ENCODE results near the gene ERCC6. TPM values are rescaled to one million over a fixed set of nuclear protein-coding genes. Genes with fewer than 3 reads are reported as not detected.

ERCC6 gene
- 10 to 100 TPM; 25.7 to 30.8 TPM for total RNA-seq

GRCh38 chr10:49538381-49539319, at the start of gene ERCC6:
ERCC6 (minus strand) TSS chr10:49539121.

Other genes with a start within 250 kb of the ERCC6 start
- gene C10orf71, start 240.0 kb downstream of the ERCC6 start, total RNA-seq = not detected
- gene DRGX, start 143.0 kb downstream of the ERCC6 start, total RNA-seq = not detected
- gene SLC18A3, start 71.2 kb upstream of the ERCC6 start, total RNA-seq = not detected
- gene CHAT, start 74.9 kb upstream of the ERCC6 start, total RNA-seq = not detected
- not detected for gene C10orf53, start 140.5 kb upstream of the ERCC6 start, total RNA-seq
- under 1 TPM in 1 of 2 experiments, not detected in 1; 0.10 TPM for gene OGDHL, start 223.2 kb upstream of the ERCC6 start, total RNA-seq